Muscle layer of duodenum (tissue), 2 donors: Measurements from ENCODE around the gene NT5DC4.

ENCODE experiments used
- H3K27ac ChIP-seq: one replicate; pipeline ENCODE4 v1.7.0; 2013; ENCODE audit warnings: mild to moderate bottlenecking, low read length
- H3K27me3 ChIP-seq: one replicate; pipeline ENCODE4 v1.7.0; 2013; ENCODE audit warnings: low read depth, mild to moderate bottlenecking, control low read depth, low read length
- H3K36me3 ChIP-seq, 2 donors: one replicate each; pipeline ENCODE4 v1.7.0; 2013; ENCODE audit warnings: low read length in 2 of 2, control low read depth in 1 of 2, mild to moderate bottlenecking in 1 of 2; ENCODE audit not compliant: insufficient read depth in 2 of 2, control insufficient read depth in 1 of 2
- H3K4me1 ChIP-seq, 2 donors: one replicate each; pipeline ENCODE4 v1.7.0; 2013; ENCODE audit warnings: low read length in 2 of 2, mild to moderate bottlenecking in 2 of 2, control low read depth in 1 of 2, moderate library complexity in 1 of 2; ENCODE audit not compliant: insufficient read depth in 2 of 2, control insufficient read depth in 1 of 2
- H3K4me3 ChIP-seq, 2 donors: one replicate each; pipeline ENCODE4 v1.7.0; 2013; ENCODE audit warnings: low read length in 2 of 2, low read depth in 1 of 2, mild to moderate bottlenecking in 1 of 2
- H3K9me3 ChIP-seq, 2 donors: one replicate each; pipeline ENCODE4 v1.7.0; 2013; ENCODE audit warnings: low read length in 2 of 2, control low read depth in 1 of 2, mild to moderate bottlenecking in 1 of 2; ENCODE audit not compliant: control insufficient read depth in 1 of 2
- donor health status: healthy.

The NT5DC4 gene

GRCh38 chr2:112777036-112777435, 56.2 kb downstream of the NT5DC4 start:
- no peaks in the 10 kb centered on the region for H3K36me3 ChIP-seq
- H3K9me3 ChIP-seq, result no peaks in the 10 kb centered on the region

GRCh38 chr2:112779598-112779997, 58.8 kb downstream of the NT5DC4 start:
- no peak overlapping the region for H3K4me3 ChIP-seq
- no peaks in the 10 kb centered on the region for H3K27me3 ChIP-seq
- no peaks in the 10 kb centered on the region for H3K9me3 ChIP-seq
- H3K27ac ChIP-seq, result no peak overlapping the region
- no peaks in the 10 kb centered on the region for H3K36me3 ChIP-seq
- no peaks in the 10 kb centered on the region for H3K4me1 ChIP-seq

More at GRCh38 chr2:112777036-112777435, 56.2 kb downstream of the NT5DC4 start:
- H3K27me3 ChIP-seq, result no peaks in the 10 kb centered on the region
- no peak overlapping the region for H3K4me3 ChIP-seq
- H3K27ac ChIP-seq, result no peak overlapping the region
- no peaks in the 10 kb centered on the region for H3K4me1 ChIP-seq

- Histone ChIP-seq H3K36me3 (no peaks in the 10 kb centered on the region), H3K27ac (no peak overlapping the region), H3K4me1 (no peaks in the 10 kb centered on the region), H3K4me3 (no peak overlapping the region), H3K27me3 (no peaks in the 10 kb centered on the region), H3K9me3 (no peaks in the 10 kb centered on the region)
Measured at GRCh38 chr2:112782234-112782799, 61.5 kb downstream of the NT5DC4 start.

GRCh38 chr2:112783187-112783714, 62.4 kb downstream of the NT5DC4 start:
- Histone ChIP-seq H3K27ac (no peak overlapping the region), H3K9me3 (no peaks in the 10 kb centered on the region), H3K36me3 (no peaks in the 10 kb centered on the region), H3K27me3 (no peaks in the 10 kb centered on the region), H3K4me3 (no peak overlapping the region), H3K4me1 (no peaks in the 10 kb centered on the region)

GRCh38 chr2:112784199-112785189, 63.7 kb downstream of the NT5DC4 start, which contains the start of gene IL1A:
Gene IL1A, minus strand, starts transcription at chr2:112784493. Its CDS starts 723 bp downstream, at chr2:112783770.
- H3K27me3 ChIP-seq, result no peaks in the 10 kb centered on the region
- H3K9me3 ChIP-seq, result no peaks in the 10 kb centered on the region
- no peaks in the 10 kb centered on the region for H3K36me3 ChIP-seq
- no peaks in the 10 kb centered on the region for H3K4me1 ChIP-seq
- no peak within 1 kb of the TSS for H3K4me3 ChIP-seq
- no peak within 1 kb of the TSS for H3K27ac ChIP-seq

- no peaks in the 10 kb centered on the region for H3K36me3 ChIP-seq
Measured at GRCh38 chr2:112787294-112787693, 66.5 kb downstream of the NT5DC4 start.

GRCh38 chr2:112787729-112788393, 67.0 kb downstream of the NT5DC4 start:
- H3K36me3 ChIP-seq, result no peaks in the 10 kb centered on the region
- no peaks in the 10 kb centered on the region for H3K9me3 ChIP-seq
- H3K4me1 ChIP-seq, result no peaks in the 10 kb centered on the region
- no peak overlapping the region for H3K27ac ChIP-seq
- H3K27me3 ChIP-seq, result no peaks in the 10 kb centered on the region
- H3K4me3 ChIP-seq, result no peak overlapping the region

More at GRCh38 chr2:112787294-112787693, 66.5 kb downstream of the NT5DC4 start:
- H3K9me3 ChIP-seq, result no peaks in the 10 kb centered on the region
- H3K27ac ChIP-seq, result no peak overlapping the region
- no peaks in the 10 kb centered on the region for H3K27me3 ChIP-seq
- H3K4me3 ChIP-seq, result no peak overlapping the region
- no peaks in the 10 kb centered on the region for H3K4me1 ChIP-seq

GRCh38 chr2:112788653-112789052, 67.8 kb downstream of the NT5DC4 start:
- no peaks in the 10 kb centered on the region for H3K9me3 ChIP-seq
- no peaks in the 10 kb centered on the region for H3K27me3 ChIP-seq
- no peaks in the 10 kb centered on the region for H3K36me3 ChIP-seq
- no peak overlapping the region for H3K4me3 ChIP-seq
- no peak overlapping the region for H3K27ac ChIP-seq
- H3K4me1 ChIP-seq, result no peaks in the 10 kb centered on the region
